ENCODE measurements around the gene SARS1.

Gene SARS1

DNA sequence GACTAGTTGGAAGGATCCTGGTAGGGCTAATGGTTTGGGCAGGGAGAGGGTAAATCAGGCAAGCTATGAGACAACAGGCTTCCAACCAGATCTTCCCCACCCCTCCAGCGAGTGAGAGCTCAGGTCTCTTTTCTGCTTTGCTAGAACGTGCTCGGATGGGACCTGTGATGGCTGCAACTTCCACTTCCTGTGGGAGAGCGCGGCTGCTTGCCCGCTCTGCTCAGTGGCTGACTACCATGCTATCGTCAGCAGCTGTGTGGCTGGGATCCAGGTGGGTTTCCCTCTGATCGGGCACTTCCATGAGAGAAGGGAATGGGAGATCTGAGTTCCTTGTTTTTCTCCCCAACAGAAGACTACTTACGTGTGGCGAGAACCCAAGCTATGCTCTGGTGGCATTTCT is 14.0 kb upstream of the SARS1 start:
- Histone ChIP-seq H3K27me3 (ENCODE audit: insufficient read depth, low read length, poor library complexity, severe bottlenecking) (peaks cover 30% of the 10 kb centered on the region), H2AFZ (ENCODE audit: low read length) (peak overlapping the region; percentile 54; the same call in 1 of the 2 replicates), H3K36me3 (ENCODE audit: insufficient read depth, low read length) (no peaks in the 10 kb centered on the region), H3K9ac (ENCODE audit: low read depth, low read length, poor library complexity, severe bottlenecking) (no peak overlapping the region), H3F3A (ENCODE audit: low read depth) (no peaks in the 10 kb centered on the region), H3K4me1 (ENCODE audit: insufficient read depth, low read length, poor library complexity, severe bottlenecking) (peaks cover 5% of the 10 kb centered on the region), H3K9me3 (ENCODE audit: insufficient read depth, low read depth, low read length) (no peaks in the 10 kb centered on the region), H3K4me2 (ENCODE audit: low read depth, low read length, poor library complexity, severe bottlenecking) (peak overlapping the region; percentile 18), H3K9me2 (replicated peaks; ENCODE audit: low read depth, low read length) (no peaks in the 10 kb centered on the region), H4K20me1 (ENCODE audit: insufficient read depth, low read length, poor library complexity, severe bottlenecking) (no peaks in the 10 kb centered on the region), H3K79me2 (ENCODE audit: insufficient read depth, low read length) (no peaks in the 10 kb centered on the region), H3K4me3 (ENCODE audit: low read length, poor library complexity, severe bottlenecking) (no peak overlapping the region)
- no peak for TF ChIP-seq CTCF (conservative IDR thresholded peaks at IDR 0.05; ENCODE audit: low read length)
- no peak for TF ChIP-seq EZH2phosphoT487 (IDR thresholded peaks at IDR 0.05; ENCODE audit: borderline replicate concordance)

DNA sequence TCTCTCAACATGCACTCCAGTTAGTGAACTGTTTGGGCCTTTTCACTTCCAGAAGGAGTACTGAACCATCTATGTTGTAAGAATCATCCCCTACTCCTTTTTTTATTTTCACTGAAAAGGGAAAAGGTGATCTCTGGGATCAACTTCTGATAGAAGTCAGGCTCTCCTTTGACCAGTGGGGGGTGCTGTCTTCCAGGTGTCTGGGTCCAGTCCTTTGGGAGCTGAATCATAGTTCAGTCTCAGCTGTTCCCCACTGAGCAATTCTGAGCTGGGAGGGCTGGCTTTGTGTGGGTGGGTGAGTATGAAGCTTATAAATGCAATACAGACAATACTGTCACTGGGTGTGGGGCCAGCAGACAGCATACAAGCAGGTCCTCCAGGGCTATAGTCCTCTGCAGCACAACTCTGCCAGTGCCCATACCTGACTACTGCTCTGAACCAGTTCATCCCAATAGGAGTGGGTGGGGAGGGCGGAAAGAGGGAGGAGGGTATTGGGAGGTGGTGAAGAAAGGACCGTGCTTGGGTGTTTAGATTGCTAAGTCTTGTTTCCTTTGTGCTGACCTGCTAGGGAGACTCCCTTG is 12.5 kb upstream of the SARS1 start:
- H3K9me3 ChIP-seq (ENCODE audit: insufficient read depth, low read depth, low read length) = no peaks in the 10 kb centered on the region
- no peak overlapping the region for H3K9ac ChIP-seq (ENCODE audit: low read depth, low read length, poor library complexity, severe bottlenecking)
- H3K36me3 ChIP-seq (ENCODE audit: insufficient read depth, low read length) = no peaks in the 10 kb centered on the region
- H3F3A ChIP-seq (ENCODE audit: low read depth) = no peaks in the 10 kb centered on the region
- no peak overlapping the region for H3K4me3 ChIP-seq (ENCODE audit: low read length, poor library complexity, severe bottlenecking)
- H3K4me2 ChIP-seq (ENCODE audit: low read depth, low read length, poor library complexity, severe bottlenecking) = no peak overlapping the region
- TF ChIP-seq CTCF (conservative IDR thresholded peaks at IDR 0.05; ENCODE audit: low read length) = peak; percentile 89
- TF ChIP-seq EZH2phosphoT487 (IDR thresholded peaks at IDR 0.05; ENCODE audit: borderline replicate concordance) = no peak
- peaks cover 5% of the 10 kb centered on the region for H3K4me1 ChIP-seq (ENCODE audit: insufficient read depth, low read length, poor library complexity, severe bottlenecking)
- no peak overlapping the region for H2AFZ ChIP-seq (ENCODE audit: low read length)
- no peaks in the 10 kb centered on the region for H3K79me2 ChIP-seq (ENCODE audit: insufficient read depth, low read length)
- no peaks in the 10 kb centered on the region for H4K20me1 ChIP-seq (ENCODE audit: insufficient read depth, low read length, poor library complexity, severe bottlenecking)
- no peaks in the 10 kb centered on the region for H3K9me2 ChIP-seq (replicated peaks; ENCODE audit: low read depth, low read length)
- peaks cover 41% of the 10 kb centered on the region for H3K27me3 ChIP-seq (ENCODE audit: insufficient read depth, low read length, poor library complexity, severe bottlenecking)

- TF ChIP-seq CTCF (conservative IDR thresholded peaks at IDR 0.05; ENCODE audit: low read length) (no peak), EZH2phosphoT487 (IDR thresholded peaks at IDR 0.05; ENCODE audit: borderline replicate concordance) (no peak)
- H3K4me1 ChIP-seq (ENCODE audit: insufficient read depth, low read length, poor library complexity, severe bottlenecking) = peaks cover 16% of the 10 kb centered on the region
- H2AFZ ChIP-seq (ENCODE audit: low read length) = no peak overlapping the region
- no peaks in the 10 kb centered on the region for H3F3A ChIP-seq (ENCODE audit: low read depth)
- peaks cover 54% of the 10 kb centered on the region for H3K27me3 ChIP-seq (ENCODE audit: insufficient read depth, low read length, poor library complexity, severe bottlenecking)
- H3K9me3 ChIP-seq (ENCODE audit: insufficient read depth, low read depth, low read length) = no peaks in the 10 kb centered on the region
- H3K9me2 ChIP-seq (replicated peaks; ENCODE audit: low read depth, low read length) = no peaks in the 10 kb centered on the region
- H3K9ac ChIP-seq (ENCODE audit: low read depth, low read length, poor library complexity, severe bottlenecking) = no peak overlapping the region
- H4K20me1 ChIP-seq (ENCODE audit: insufficient read depth, low read length, poor library complexity, severe bottlenecking) = no peaks in the 10 kb centered on the region
- H3K4me2 ChIP-seq (ENCODE audit: low read depth, low read length, poor library complexity, severe bottlenecking) = no peak overlapping the region
- H3K36me3 ChIP-seq (ENCODE audit: insufficient read depth, low read length) = no peaks in the 10 kb centered on the region
- no peak overlapping the region for H3K4me3 ChIP-seq (ENCODE audit: low read length, poor library complexity, severe bottlenecking)
- no peaks in the 10 kb centered on the region for H3K79me2 ChIP-seq (ENCODE audit: insufficient read depth, low read length)
These were observed 9.2 kb upstream of the SARS1 start for GRCh38 chr1:109204484-109204883.

Data from Loucy (cell line).